Caco-2 (cell line): ENCODE results near the gene SHISAL2B. TPM values are rescaled to one million over a fixed set of nuclear protein-coding genes. Genes with fewer than 3 reads are reported as not detected.
"Not testable (repeated sequence)": the region's sequence is repeated elsewhere in the genome, so short reads cannot be mapped to it uniquely, and the experiment has no call there.

Experiments used
- BruUV-seq: library from RNA; stranded (reverse); fragments of 400-500 nt; replicated peaks from 2 replicates; lab custom pipeline; 2021; lab: Mats Ljungman, UMichigan
- CTCF ChIA-PET: fragments of 300-600 bp; sonication (Branson Sonifier 250); formaldehyde crosslinking; loops from one replicate; lab custom pipeline; 2022; ENCODE audit warnings: antibody characterized with exemption; lab: Charles Lee
- POLR2A ChIA-PET: fragments of 300-600 bp; sonication (Branson Sonifier 250); formaldehyde crosslinking; loops from one replicate; lab custom pipeline; 2022; ENCODE audit warnings: antibody characterized with exemption; lab: Charles Lee
- DNase-seq, 2 experiments: peaks; one replicate each; pipeline versions ENCODE4 v3.0.0 to v3.0.0-alpha.2; 2020 to 2022
- H3K27me3 ChIP-seq: replicated peaks from 2 replicates; pipeline ENCODE4 v1.6.0; 2011; ENCODE audit warnings: low read length; ENCODE audit not compliant: control insufficient read depth, insufficient read depth
- H3K36me3 ChIP-seq: 2 replicates; pipeline ENCODE4 v1.5.1; 2011; ENCODE audit warnings: low read length; ENCODE audit not compliant: control insufficient read depth, insufficient read depth
- H3K4me1 ChIP-seq: fragments of 250-450 bp; sonication (Bioruptor Pico); 2 replicates; pipeline ENCODE4 v1.5.1; 2020; ENCODE audit warnings: mild to moderate bottlenecking
- H3K4me3 ChIP-seq: 2 replicates; pipeline ENCODE4 v1.5.1; 2011; ENCODE audit warnings: low read depth, mild to moderate bottlenecking, control low read depth, low read length
- H3K9me3 ChIP-seq: fragments of 250-450 bp; sonication (Bioruptor Pico); 2 replicates; pipeline ENCODE4 v1.5.1; 2020; ENCODE audit warnings: mild to moderate bottlenecking, moderate library complexity
- H3K27ac Mint-ChIP-seq: one replicate; pipeline ENCODE4 v1.8.0; 2022; ENCODE audit warnings: mixed read lengths; ENCODE audit not compliant: unreplicated experiment
- H3K27me3 Mint-ChIP-seq: one replicate; pipeline ENCODE4 v1.8.0; 2022; ENCODE audit warnings: mixed read lengths; ENCODE audit not compliant: insufficient read depth, unreplicated experiment
- H3K36me3 Mint-ChIP-seq: one replicate; pipeline ENCODE4 v1.8.0; 2022; ENCODE audit warnings: mild to moderate bottlenecking, mixed read lengths; ENCODE audit not compliant: insufficient read depth, unreplicated experiment
- H3K4me1 Mint-ChIP-seq: one replicate; pipeline ENCODE4 v1.8.0; 2022; ENCODE audit warnings: low read depth, mixed read lengths; ENCODE audit not compliant: unreplicated experiment
- H3K4me3 Mint-ChIP-seq: one replicate; pipeline ENCODE4 v1.8.0; 2022; ENCODE audit warnings: mild to moderate bottlenecking, moderate library complexity, mixed read lengths; ENCODE audit not compliant: unreplicated experiment
- H3K9me3 Mint-ChIP-seq: one replicate; pipeline ENCODE4 v1.8.0; 2022; ENCODE audit warnings: mixed read lengths; ENCODE audit not compliant: unreplicated experiment
- CTCF ChIP-seq, 2 experiments: fragments of 200-600 bp in 1 of 2; IDR thresholded peaks; 1 replicate in 1 of 2; 2 replicates in 1 of 2; pipeline versions ENCODE4 v1.5.1 to v1.8.0; 2011 to 2022; ENCODE audit warnings: antibody characterized with exemption in 1 of 2, control low read depth in 1 of 2, inconsistent platforms in 1 of 2, low read depth in 1 of 2, low read length in 1 of 2, mild to moderate bottlenecking in 1 of 2, moderate library complexity in 1 of 2; ENCODE audit not compliant: insufficient read depth in 1 of 2, severe bottlenecking in 1 of 2, unreplicated experiment in 1 of 2
- intact Hi-C: fragments of 100-400 bp; cut with micrococcal nuclease; formaldehyde crosslinking; loops from one replicate; pipeline ENCODE4 v1.10.0; 2022; ENCODE audit not compliant: unreplicated experiment
- total RNA-seq: library from RNA; stranded (reverse); gene quantifications from 2 replicates; pipeline ENCODE4 v1.2.3, GENCODE V29; 2022

SHISAL2B gene
- total RNA-seq, 1 experiment from 2014 or later, result not detected

- BruUV-seq, result no TSS peak
- Histone ChIP-seq H3K27me3 (no peaks in the 10 kb centered on the region), H3K36me3 (no peaks in the 10 kb centered on the region), H3K4me3 (no peak overlapping the region), H3K4me1 (no peaks in the 10 kb centered on the region), H3K9me3 (peaks cover 17% of the 10 kb centered on the region)
- peaks cover 6% of the 10 kb centered on the region for H3K27me3 Mint-ChIP-seq
- no peak for TF ChIP-seq CTCF (IDR thresholded peaks at IDR 0.05; ENCODE audit: insufficient read depth in 1 of 2, low read depth in 1 of 2, low read length in 1 of 2, severe bottlenecking in 1 of 2, unreplicated experiment in 1 of 2)
- H3K9me3 Mint-ChIP-seq, result peaks cover 19% of the 10 kb centered on the region
- no peak overlapping the region for H3K4me3 Mint-ChIP-seq
- H3K36me3 Mint-ChIP-seq, result peaks cover 5% of the 10 kb centered on the region
- H3K27ac Mint-ChIP-seq, result no peak overlapping the region
- ChIA-PET POLR2A (no interaction called here), CTCF (no interaction called here)
- DNase-seq, result no peak
- intact Hi-C loops, result no loop called here
- H3K4me1 Mint-ChIP-seq, result no peaks in the 10 kb centered on the region
These were observed 3.3 kb downstream of the SHISAL2B start for GRCh38 chr5:64693636-64694035.

- H3K9me3 Mint-ChIP-seq, result peaks cover 24% of the 10 kb centered on the region
- intact Hi-C loops, DNase-seq, H3K27me3 ChIP-seq, H3K4me1 ChIP-seq, H3K4me1 Mint-ChIP-seq, H3K36me3 Mint-ChIP-seq, H3K36me3 ChIP-seq, CTCF ChIA-PET, H3K4me3 ChIP-seq, H3K4me3 Mint-ChIP-seq, POLR2A ChIA-PET, H3K27ac Mint-ChIP-seq, BruUV-seq, H3K27me3 Mint-ChIP-seq: not testable (repeated sequence)
- peaks cover 17% of the 10 kb centered on the region for H3K9me3 ChIP-seq
These were observed 6.1 kb downstream of the SHISAL2B start for GRCh38 chr5:64696414-64696813.

GRCh38 chr5:64700765-64701164, 10.5 kb downstream of the SHISAL2B start:
- Histone ChIP-seq H3K36me3 (no peaks in the 10 kb centered on the region), H3K4me1 (no peaks in the 10 kb centered on the region), H3K9me3 (peaks cover 13% of the 10 kb centered on the region), H3K4me3 (no peak overlapping the region), H3K27me3 (no peaks in the 10 kb centered on the region)
- peaks cover 24% of the 10 kb centered on the region for H3K9me3 Mint-ChIP-seq
- CTCF ChIA-PET, result no interaction called here
- intact Hi-C loops, result no loop called here
- H3K27me3 Mint-ChIP-seq, result peaks cover 3% of the 10 kb centered on the region
- peaks cover 5% of the 10 kb centered on the region for H3K36me3 Mint-ChIP-seq
- no peak overlapping the region for H3K4me3 Mint-ChIP-seq
- no peak overlapping the region for H3K27ac Mint-ChIP-seq
- POLR2A ChIA-PET, result no interaction called here
- TF ChIP-seq CTCF (IDR thresholded peaks at IDR 0.05; ENCODE audit: insufficient read depth in 1 of 2, low read depth in 1 of 2, low read length in 1 of 2, severe bottlenecking in 1 of 2, unreplicated experiment in 1 of 2), result no peak
- BruUV-seq, result no TSS peak
- H3K4me1 Mint-ChIP-seq, result peaks cover under 1% of the 10 kb centered on the region
- no peak for DNase-seq

GRCh38 chr5:64706074-64706473, 15.8 kb downstream of the SHISAL2B start:
- H3K4me3 Mint-ChIP-seq, H3K9me3 ChIP-seq, DNase-seq, H3K27me3 ChIP-seq, H3K36me3 Mint-ChIP-seq, H3K9me3 Mint-ChIP-seq, H3K27me3 Mint-ChIP-seq, BruUV-seq, POLR2A ChIA-PET, H3K4me3 ChIP-seq, H3K27ac Mint-ChIP-seq, intact Hi-C loops, CTCF ChIA-PET, H3K36me3 ChIP-seq, H3K4me1 ChIP-seq: not testable (repeated sequence)
- peaks cover 10% of the 10 kb centered on the region for H3K4me1 Mint-ChIP-seq
